GM23338 (cell line): ENCODE measurements around the gene POC1B. TPM values are rescaled to one million over a fixed set of nuclear protein-coding genes. Genes with fewer than 3 reads are reported as not detected.
A peak's percentile ranks its signal among the peaks of the same experiment; 100 is the strongest.

Experiments
- ATAC-seq: fragments of 200-7000 bp; cut with Tn5 transposase; 3 replicates; pipeline ENCODE4 v1.9.1; 2020
- DNase-seq: peaks from one replicate; pipeline ENCODE4 v3.0.0-alpha.2; 2015; ENCODE audit warnings: low spot score
- H2AFZ ChIP-seq: fragments of 200-600 bp; sonication (generic); 2 replicates; pipeline ENCODE4 v1.8.0; 2016; ENCODE audit warnings: antibody characterized with exemption, mild to moderate bottlenecking, moderate library complexity
- H3F3A ChIP-seq: fragments of 200-600 bp; sonication (generic); replicated peaks from 2 replicates; pipeline ENCODE4 v1.8.0; 2017; ENCODE audit warnings: antibody characterized with exemption, mixed run types, low read depth
- H3K27ac ChIP-seq: fragments of 200-600 bp; sonication (generic); 2 replicates; pipeline ENCODE4 v1.6.1; 2016; ENCODE audit warnings: low read depth
- H3K27me3 ChIP-seq: fragments of 200-600 bp; sonication (generic); 2 replicates; pipeline ENCODE4 v1.8.0; 2016; ENCODE audit warnings: mild to moderate bottlenecking, mixed run types, moderate library complexity; ENCODE audit not compliant: insufficient read depth
- H3K36me3 ChIP-seq: fragments of 200-600 bp; sonication (generic); 2 replicates; pipeline ENCODE4 v1.8.0; 2016; ENCODE audit warnings: mild to moderate bottlenecking; ENCODE audit not compliant: insufficient read depth
- H3K4me1 ChIP-seq: fragments of 200-600 bp; sonication (generic); 2 replicates; pipeline ENCODE4 v1.8.0; 2016; ENCODE audit warnings: mild to moderate bottlenecking, moderate library complexity; ENCODE audit not compliant: insufficient read depth
- H3K4me2 ChIP-seq: fragments of 200-600 bp; sonication (generic); 2 replicates; pipeline ENCODE4 v1.7.1; 2017; ENCODE audit warnings: mixed run types
- H3K4me3 ChIP-seq: fragments of 200-600 bp; sonication (generic); 2 replicates; pipeline ENCODE4 v1.6.1; 2016; ENCODE audit warnings: mixed run types
- H3K79me2 ChIP-seq: fragments of 200-600 bp; sonication (generic); replicated peaks from 2 replicates; pipeline ENCODE4 v1.8.0; 2017; ENCODE audit warnings: mild to moderate bottlenecking; ENCODE audit not compliant: insufficient read depth
- H3K9me2 ChIP-seq: fragments of 200-600 bp; sonication (generic); 2 replicates; pipeline ENCODE4 v1.8.0; 2017; ENCODE audit not compliant: insufficient read depth
- H4K20me1 ChIP-seq: fragments of 200-600 bp; sonication (generic); replicated peaks from 2 replicates; pipeline ENCODE4 v1.8.0; 2017; ENCODE audit warnings: mild to moderate bottlenecking; ENCODE audit not compliant: insufficient read depth
- H3K27ac Mint-ChIP-seq: 2 replicates; pipeline ENCODE4 v1.8.0; 2020; ENCODE audit warnings: inconsistent platforms, mild to moderate bottlenecking, moderate library complexity, mixed read lengths
- H3K27me3 Mint-ChIP-seq: 3 replicates; pipeline ENCODE4 v1.8.0; 2022; ENCODE audit warnings: low read depth, mild to moderate bottlenecking, moderate library complexity, mixed read lengths, inconsistent platforms; ENCODE audit not compliant: insufficient read depth, poor library complexity
- H3K36me3 Mint-ChIP-seq: 3 replicates; pipeline ENCODE4 v1.8.0; 2021; ENCODE audit warnings: low read depth, mild to moderate bottlenecking, inconsistent platforms, moderate library complexity, mixed read lengths
- H3K4me1 Mint-ChIP-seq: 3 replicates; pipeline ENCODE4 v1.8.0; 2020; ENCODE audit warnings: mild to moderate bottlenecking, inconsistent platforms, mixed read lengths
- H3K4me3 Mint-ChIP-seq: 3 replicates; pipeline ENCODE4 v1.8.0; 2021; ENCODE audit warnings: moderate library complexity, mild to moderate bottlenecking, inconsistent platforms, mixed read lengths
- H3K9me3 Mint-ChIP-seq: 3 replicates; pipeline ENCODE4 v1.8.0; 2020; ENCODE audit warnings: moderate library complexity, mild to moderate bottlenecking, inconsistent platforms, mixed read lengths
- CREB1 ChIP-seq: fragments of 250-450 bp; sonication (Bioruptor Pico); IDR thresholded peaks from 2 replicates; pipeline ENCODE4 v1.5.0; 2020; ENCODE audit warnings: low read depth, mild to moderate bottlenecking, moderate library complexity
- EZH2 ChIP-seq: fragments of 200-600 bp; sonication (generic); IDR thresholded peaks from one replicate; pipeline ENCODE4 v1.8.0; 2017; ENCODE audit warnings: antibody characterized with exemption, mild to moderate bottlenecking, low read depth; ENCODE audit not compliant: unreplicated experiment
- EZH2phosphoT487 ChIP-seq: fragments of 200-600 bp; sonication (generic); IDR thresholded peaks from one replicate; pipeline ENCODE4 v1.8.1; 2018; ENCODE audit warnings: antibody characterized with exemption; ENCODE audit not compliant: unreplicated experiment
- JUNB ChIP-seq: IDR thresholded peaks from one replicate; pipeline ENCODE4 v1.6.1; 2016; ENCODE audit warnings: antibody characterized with exemption; ENCODE audit not compliant: unreplicated experiment
- NANOG ChIP-seq: IDR thresholded peaks from 2 replicates; pipeline ENCODE4 v1.6.1; 2016; ENCODE audit warnings: antibody characterized with exemption, borderline replicate concordance
- POLR2AphosphoS5 ChIP-seq: IDR thresholded peaks from 2 replicates; pipeline ENCODE4 v1.6.1; 2016; ENCODE audit warnings: antibody characterized with exemption, low read depth
- STAT1 ChIP-seq: IDR thresholded peaks from one replicate; pipeline ENCODE4 v1.6.1; 2016; ENCODE audit warnings: antibody characterized with exemption; ENCODE audit not compliant: unreplicated experiment
- ZNF114 ChIP-seq: fragments of 250-450 bp; sonication (Bioruptor Pico); IDR thresholded peaks from 2 replicates; pipeline ENCODE4 v1.5.0; 2020; ENCODE audit warnings: mild to moderate bottlenecking, moderate library complexity
- ZNF331 ChIP-seq: fragments of 250-450 bp; sonication (Bioruptor Pico); IDR thresholded peaks from 2 replicates; pipeline ENCODE4 v1.5.0; 2020; ENCODE audit warnings: low read depth, mild to moderate bottlenecking, moderate library complexity
- polyA plus RNA-seq: library from polyadenylated mRNA; unstranded; fragments of >200 nt; fragmentation: Nextera tagmentation; extraction: Ambion mirVana; gene quantifications from 2 replicates; pipeline ENCODE4 v1.2.1, GENCODE V29; 2016
- total RNA-seq: library from RNA; depleted of rRNA; stranded (reverse); fragments of >200 nt; shearing (Covaris generic); gene quantifications from 2 replicates; pipeline ENCODE4 v1.2.3, GENCODE V29; 2014
- TF ChIP-seq, protein P1 (sequence below): IDR thresholded peaks from one replicate; pipeline ENCODE4 v1.6.1; 2018; ENCODE audit warnings: antibody characterized with exemption; ENCODE audit not compliant: unreplicated experiment
- TF ChIP-seq, protein P2 (sequence below), 2 experiments: fragments of 200-600 bp in 1 of 2; sonication (generic) in 1 of 2; conservative IDR thresholded peaks; 2 replicates each; pipeline versions ENCODE4 v1.5.1 to v1.6.1; 2016 to 2017; ENCODE audit warnings: antibody characterized with exemption in 2 of 2, low read depth in 2 of 2, mild to moderate bottlenecking in 2 of 2, moderate library complexity in 1 of 2

Gene POC1B
- total and polyA plus RNA-seq, 2 experiments from 2014 or later = 11.8 to 17.5 TPM

- H3K27ac Mint-ChIP-seq = no peak overlapping the region
- Histone ChIP-seq H3F3A (no peaks in the 10 kb centered on the region), H3K4me3 (no peak overlapping the region), H3K79me2 (no peaks in the 10 kb centered on the region), H3K9me2 (no peaks in the 10 kb centered on the region), H3K36me3 (no peaks in the 10 kb centered on the region), H3K4me1 (no peaks in the 10 kb centered on the region), H4K20me1 (no peaks in the 10 kb centered on the region), H2AFZ (no peak overlapping the region), H3K27ac (no peak overlapping the region), H3K27me3 (no peaks in the 10 kb centered on the region), H3K4me2 (no peak overlapping the region)
- H3K4me3 Mint-ChIP-seq = no peak overlapping the region
- H3K36me3 Mint-ChIP-seq = no peaks in the 10 kb centered on the region
- H3K27me3 Mint-ChIP-seq = no peaks in the 10 kb centered on the region
- no peaks in the 10 kb centered on the region for H3K9me3 Mint-ChIP-seq
- TF ChIP-seq, protein P1, sequence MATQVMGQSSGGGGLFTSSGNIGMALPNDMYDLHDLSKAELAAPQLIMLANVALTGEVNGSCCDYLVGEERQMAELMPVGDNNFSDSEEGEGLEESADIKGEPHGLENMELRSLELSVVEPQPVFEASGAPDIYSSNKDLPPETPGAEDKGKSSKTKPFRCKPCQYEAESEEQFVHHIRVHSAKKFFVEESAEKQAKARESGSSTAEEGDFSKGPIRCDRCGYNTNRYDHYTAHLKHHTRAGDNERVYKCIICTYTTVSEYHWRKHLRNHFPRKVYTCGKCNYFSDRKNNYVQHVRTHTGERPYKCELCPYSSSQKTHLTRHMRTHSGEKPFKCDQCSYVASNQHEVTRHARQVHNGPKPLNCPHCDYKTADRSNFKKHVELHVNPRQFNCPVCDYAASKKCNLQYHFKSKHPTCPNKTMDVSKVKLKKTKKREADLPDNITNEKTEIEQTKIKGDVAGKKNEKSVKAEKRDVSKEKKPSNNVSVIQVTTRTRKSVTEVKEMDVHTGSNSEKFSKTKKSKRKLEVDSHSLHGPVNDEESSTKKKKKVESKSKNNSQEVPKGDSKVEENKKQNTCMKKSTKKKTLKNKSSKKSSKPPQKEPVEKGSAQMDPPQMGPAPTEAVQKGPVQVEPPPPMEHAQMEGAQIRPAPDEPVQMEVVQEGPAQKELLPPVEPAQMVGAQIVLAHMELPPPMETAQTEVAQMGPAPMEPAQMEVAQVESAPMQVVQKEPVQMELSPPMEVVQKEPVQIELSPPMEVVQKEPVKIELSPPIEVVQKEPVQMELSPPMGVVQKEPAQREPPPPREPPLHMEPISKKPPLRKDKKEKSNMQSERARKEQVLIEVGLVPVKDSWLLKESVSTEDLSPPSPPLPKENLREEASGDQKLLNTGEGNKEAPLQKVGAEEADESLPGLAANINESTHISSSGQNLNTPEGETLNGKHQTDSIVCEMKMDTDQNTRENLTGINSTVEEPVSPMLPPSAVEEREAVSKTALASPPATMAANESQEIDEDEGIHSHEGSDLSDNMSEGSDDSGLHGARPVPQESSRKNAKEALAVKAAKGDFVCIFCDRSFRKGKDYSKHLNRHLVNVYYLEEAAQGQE = no peak
- no peak for TF ChIP-seq STAT1
- peak; percentile 74 for ATAC-seq
- H3K4me1 Mint-ChIP-seq = peaks cover 11% of the 10 kb centered on the region
- peak; percentile 6 for DNase-seq
These were observed 18.9 kb upstream of the POC1B start for GRCh38 chr12:89544681-89545184.

DNA sequence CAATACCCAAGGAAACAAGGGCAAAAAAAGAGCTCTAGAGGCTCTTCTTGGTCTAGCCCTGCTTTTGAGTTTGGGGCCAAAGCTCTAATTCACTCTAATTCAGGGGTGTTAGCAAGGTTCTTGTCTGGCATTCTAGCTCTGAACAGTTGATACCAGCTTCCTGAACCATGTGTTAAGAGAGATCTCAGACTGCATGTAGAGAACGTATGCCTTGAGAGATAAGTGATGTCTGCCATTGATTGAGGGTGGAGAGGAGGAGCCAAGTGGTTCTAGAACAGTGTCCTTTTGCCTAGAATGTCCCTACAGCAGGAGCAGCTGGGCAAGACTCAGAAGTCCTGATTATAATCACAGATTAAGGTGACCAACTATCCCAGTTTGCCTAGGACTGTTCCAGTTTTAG is 18.2 kb upstream of the POC1B start:
- Mint-ChIP-seq H3K36me3 (no peaks in the 10 kb centered on the region), H3K27me3 (no peaks in the 10 kb centered on the region), H3K4me3 (no peak overlapping the region), H3K27ac (no peak overlapping the region), H3K4me1 (peaks cover 11% of the 10 kb centered on the region), H3K9me3 (no peaks in the 10 kb centered on the region)
- H4K20me1 ChIP-seq = no peaks in the 10 kb centered on the region
- no peak overlapping the region for H3K4me2 ChIP-seq
- no peaks in the 10 kb centered on the region for H3K9me2 ChIP-seq
- no peak for ATAC-seq
- H3K27ac ChIP-seq = no peak overlapping the region
- H3K4me1 ChIP-seq = no peaks in the 10 kb centered on the region
- H3F3A ChIP-seq = no peaks in the 10 kb centered on the region
- no peak overlapping the region for H2AFZ ChIP-seq
- no peaks in the 10 kb centered on the region for H3K27me3 ChIP-seq
- no peak overlapping the region for H3K4me3 ChIP-seq
- no peak for DNase-seq
- H3K79me2 ChIP-seq = no peaks in the 10 kb centered on the region
- no peaks in the 10 kb centered on the region for H3K36me3 ChIP-seq
- TF ChIP-seq EZH2phosphoT487 (no peak), NANOG (no peak), STAT1 (no peak), POLR2AphosphoS5 (no peak), ZNF114 (CRISPR knock-in tag) (no peak), EZH2 (no peak), JUNB (no peak), ZNF331 (no peak), CREB1 (CRISPR knock-in tag) (no peak)
- TF ChIP-seq, protein P1 = no peak
- TF ChIP-seq, protein P2, sequence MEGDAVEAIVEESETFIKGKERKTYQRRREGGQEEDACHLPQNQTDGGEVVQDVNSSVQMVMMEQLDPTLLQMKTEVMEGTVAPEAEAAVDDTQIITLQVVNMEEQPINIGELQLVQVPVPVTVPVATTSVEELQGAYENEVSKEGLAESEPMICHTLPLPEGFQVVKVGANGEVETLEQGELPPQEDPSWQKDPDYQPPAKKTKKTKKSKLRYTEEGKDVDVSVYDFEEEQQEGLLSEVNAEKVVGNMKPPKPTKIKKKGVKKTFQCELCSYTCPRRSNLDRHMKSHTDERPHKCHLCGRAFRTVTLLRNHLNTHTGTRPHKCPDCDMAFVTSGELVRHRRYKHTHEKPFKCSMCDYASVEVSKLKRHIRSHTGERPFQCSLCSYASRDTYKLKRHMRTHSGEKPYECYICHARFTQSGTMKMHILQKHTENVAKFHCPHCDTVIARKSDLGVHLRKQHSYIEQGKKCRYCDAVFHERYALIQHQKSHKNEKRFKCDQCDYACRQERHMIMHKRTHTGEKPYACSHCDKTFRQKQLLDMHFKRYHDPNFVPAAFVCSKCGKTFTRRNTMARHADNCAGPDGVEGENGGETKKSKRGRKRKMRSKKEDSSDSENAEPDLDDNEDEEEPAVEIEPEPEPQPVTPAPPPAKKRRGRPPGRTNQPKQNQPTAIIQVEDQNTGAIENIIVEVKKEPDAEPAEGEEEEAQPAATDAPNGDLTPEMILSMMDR (conservative IDR thresholded peaks at IDR 0.05; ENCODE audit: low read depth in 2 of 2) = no peak
